Measurements from ENCODE around the gene MDM2.

- TF ChIP-seq TAF1 (IDR thresholded peaks at IDR 0.05; ENCODE audit: borderline replicate concordance, insufficient read depth, low read length) (no peak), POLR2AphosphoS5 (IDR thresholded peaks at IDR 0.05; ENCODE audit: low read depth, low read length) (no peak), FOXP2 (optimal IDR thresholded peaks at IDR 0.05; ENCODE audit: borderline replicate concordance, extremely low read depth, extremely low read length, insufficient read depth) (no peak), REST (IDR thresholded peaks at IDR 0.05; ENCODE audit: insufficient read depth in 1 of 2, low read depth in 2 of 2, low read length in 2 of 2) (no peak)
Measured at GRCh38 chr12:68891141-68891540, 83.2 kb downstream of the MDM2 start.

Data from PFSK-1 (cell line).